Activated CD8-positive, alpha-beta T cell treated with anti-CD3 and anti-CD28 coated beads for 36 hours (primary cell): ENCODE measurements around the gene NFASC. TPM values are rescaled to one million over a fixed set of nuclear protein-coding genes. Genes with fewer than 3 reads are reported as not detected.

Source experiments
- ATAC-seq: fragments of 200-7000 bp; cut with Tn5 transposase; one replicate; pipeline ENCODE4 v1.10.0; 2021; ENCODE audit warnings: mild to moderate bottlenecking, moderate library complexity
- CTCF ChIA-PET: fragments of 350-600 bp; sonication (Branson Sonifier 250); formaldehyde crosslinking; loops from one replicate; lab custom pipeline; 2021; ENCODE audit warnings: antibody characterized with exemption; lab: Charles Lee
- POLR2A ChIA-PET: fragments of 350-600 bp; sonication (Branson Sonifier 250); formaldehyde crosslinking; loops from one replicate; lab custom pipeline; 2021; ENCODE audit warnings: antibody characterized with exemption; lab: Charles Lee
- DNase-seq: peaks from one replicate; pipeline ENCODE4 v3.0.0-alpha.2; 2020
- H3K27ac Mint-ChIP-seq: one replicate; pipeline ENCODE4 v1.8.0; 2021; ENCODE audit warnings: mild to moderate bottlenecking, mixed read lengths
- H3K27me3 Mint-ChIP-seq: one replicate; pipeline ENCODE4 v1.8.0; 2021; ENCODE audit warnings: mixed read lengths
- H3K36me3 Mint-ChIP-seq: one replicate; pipeline ENCODE4 v1.8.0; 2021; ENCODE audit warnings: low read depth, mixed read lengths
- H3K4me1 Mint-ChIP-seq: one replicate; pipeline ENCODE4 v1.8.0; 2021; ENCODE audit warnings: low read depth, mixed read lengths
- H3K4me3 Mint-ChIP-seq: one replicate; pipeline ENCODE4 v1.8.0; 2021; ENCODE audit warnings: mild to moderate bottlenecking, moderate library complexity, mixed read lengths
- H3K9me3 Mint-ChIP-seq: one replicate; pipeline ENCODE4 v1.8.0; 2021; ENCODE audit warnings: mixed read lengths
- intact Hi-C: fragments of 100-400 bp; cut with micrococcal nuclease; formaldehyde crosslinking; loops from one replicate; pipeline ENCODE4 v1.10.0; 2022
- total RNA-seq, 2 experiments: library from RNA; stranded (reverse); gene quantifications; one replicate each; pipeline ENCODE4 v1.2.3, GENCODE V29; 2021
- TF ChIP-seq, protein P1 (sequence below): fragments of 200-600 bp; IDR thresholded peaks from one replicate; pipeline ENCODE4 v1.8.0; 2022; ENCODE audit warnings: antibody characterized with exemption, mild to moderate bottlenecking

Gene NFASC
- total RNA-seq, 2 experiments from 2014 or later, result not detected

DNA sequence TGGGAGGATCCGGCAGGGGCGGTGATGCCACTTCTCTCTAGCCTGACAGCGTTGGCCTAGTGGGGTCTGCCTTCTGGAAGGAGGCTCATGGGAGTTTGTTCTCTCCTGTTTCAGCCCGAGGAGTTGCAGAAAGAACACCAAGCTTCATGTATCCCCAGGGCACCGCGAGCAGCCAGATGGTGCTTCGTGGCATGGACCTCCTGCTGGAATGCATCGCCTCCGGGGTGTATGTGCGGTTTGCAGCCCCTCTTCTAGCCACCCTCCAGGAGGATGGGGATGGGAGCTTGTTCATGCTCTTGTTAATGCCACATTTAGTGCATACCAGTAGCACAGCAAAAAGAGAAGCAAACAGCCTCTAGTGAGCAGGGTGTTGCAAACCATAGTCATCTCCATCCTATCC, 97.5 kb downstream of the NFASC start:
- TF ChIP-seq, protein P1, sequence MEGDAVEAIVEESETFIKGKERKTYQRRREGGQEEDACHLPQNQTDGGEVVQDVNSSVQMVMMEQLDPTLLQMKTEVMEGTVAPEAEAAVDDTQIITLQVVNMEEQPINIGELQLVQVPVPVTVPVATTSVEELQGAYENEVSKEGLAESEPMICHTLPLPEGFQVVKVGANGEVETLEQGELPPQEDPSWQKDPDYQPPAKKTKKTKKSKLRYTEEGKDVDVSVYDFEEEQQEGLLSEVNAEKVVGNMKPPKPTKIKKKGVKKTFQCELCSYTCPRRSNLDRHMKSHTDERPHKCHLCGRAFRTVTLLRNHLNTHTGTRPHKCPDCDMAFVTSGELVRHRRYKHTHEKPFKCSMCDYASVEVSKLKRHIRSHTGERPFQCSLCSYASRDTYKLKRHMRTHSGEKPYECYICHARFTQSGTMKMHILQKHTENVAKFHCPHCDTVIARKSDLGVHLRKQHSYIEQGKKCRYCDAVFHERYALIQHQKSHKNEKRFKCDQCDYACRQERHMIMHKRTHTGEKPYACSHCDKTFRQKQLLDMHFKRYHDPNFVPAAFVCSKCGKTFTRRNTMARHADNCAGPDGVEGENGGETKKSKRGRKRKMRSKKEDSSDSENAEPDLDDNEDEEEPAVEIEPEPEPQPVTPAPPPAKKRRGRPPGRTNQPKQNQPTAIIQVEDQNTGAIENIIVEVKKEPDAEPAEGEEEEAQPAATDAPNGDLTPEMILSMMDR, result no peak
- peaks cover 6% of the 10 kb centered on the region for H3K27me3 Mint-ChIP-seq
- no peak overlapping the region for H3K27ac Mint-ChIP-seq
- ChIA-PET POLR2A (no interaction called here), CTCF (interaction anchor here (1.6 to 4.2 kb wide), 2 partner anchors 9 to 94 kb away, joined by 6 to 16 read pairs; no protein-coding TSS in a partner anchor)
- intact Hi-C loops, result no loop called here
- ATAC-seq (no peak), DNase-seq (no peak)
- no peaks in the 10 kb centered on the region for H3K9me3 Mint-ChIP-seq
- H3K36me3 Mint-ChIP-seq, result no peaks in the 10 kb centered on the region
- H3K4me1 Mint-ChIP-seq, result peaks cover 1% of the 10 kb centered on the region
- H3K4me3 Mint-ChIP-seq, result no peak overlapping the region

DNA sequence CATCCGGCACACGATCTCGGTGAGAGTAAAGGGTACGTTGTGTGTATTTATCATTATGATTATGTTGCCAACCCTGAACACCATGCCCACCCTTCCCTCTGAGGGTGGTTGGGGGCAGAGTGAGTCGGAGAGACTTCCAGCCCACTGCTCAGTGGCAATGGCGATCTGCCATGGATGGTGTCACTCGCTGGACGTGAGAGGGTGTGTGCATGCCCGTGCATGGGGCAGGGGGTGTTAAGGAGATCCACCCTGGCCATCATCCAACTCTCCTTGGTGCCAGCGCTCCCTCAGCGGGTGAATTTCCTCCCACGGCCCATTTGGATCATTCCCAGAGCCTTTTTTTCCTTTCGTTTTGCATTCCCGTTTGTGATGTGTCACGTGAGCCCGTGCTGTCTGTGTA, 98.3 kb downstream of the NFASC start:
- ATAC-seq, result no peak
- Mint-ChIP-seq H3K27ac (no peak overlapping the region), H3K27me3 (peaks cover 9% of the 10 kb centered on the region), H3K9me3 (no peaks in the 10 kb centered on the region), H3K36me3 (no peaks in the 10 kb centered on the region), H3K4me1 (peaks cover 1% of the 10 kb centered on the region), H3K4me3 (no peak overlapping the region)
- TF ChIP-seq, protein P1, result no peak
- intact Hi-C loops, result no loop called here
- ChIA-PET CTCF (no interaction called here), POLR2A (no interaction called here)
- DNase-seq, result no peak

DNA sequence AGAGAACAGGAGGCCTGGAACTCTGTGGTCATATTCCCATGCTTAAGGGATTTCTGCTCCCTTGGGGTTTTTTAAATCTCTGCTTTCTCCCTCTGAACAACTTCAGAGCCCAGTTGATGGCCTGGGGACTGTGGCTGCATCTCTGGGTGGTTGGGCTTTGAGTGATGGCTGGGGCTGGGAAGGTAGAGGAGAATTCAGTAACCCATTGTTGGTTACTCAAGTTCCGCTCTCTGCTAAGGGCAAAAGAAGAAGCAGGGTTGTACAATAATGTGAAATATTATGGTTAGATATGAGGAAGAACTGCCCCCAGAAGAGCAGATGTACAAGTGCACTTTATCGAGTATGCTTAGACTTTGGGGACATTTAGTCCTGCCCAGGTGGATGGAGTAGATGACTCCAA, 100.3 kb downstream of the NFASC start:
- ChIA-PET POLR2A (no interaction called here), CTCF (no interaction called here)
- Mint-ChIP-seq H3K4me3 (no peak overlapping the region), H3K36me3 (no peaks in the 10 kb centered on the region), H3K27me3 (peaks cover 8% of the 10 kb centered on the region), H3K9me3 (no peaks in the 10 kb centered on the region), H3K27ac (no peak overlapping the region), H3K4me1 (peaks cover 1% of the 10 kb centered on the region)
- TF ChIP-seq, protein P1, result no peak
- intact Hi-C loops, result no loop called here
- DNase-seq, result no peak
- ATAC-seq, result no peak

DNA sequence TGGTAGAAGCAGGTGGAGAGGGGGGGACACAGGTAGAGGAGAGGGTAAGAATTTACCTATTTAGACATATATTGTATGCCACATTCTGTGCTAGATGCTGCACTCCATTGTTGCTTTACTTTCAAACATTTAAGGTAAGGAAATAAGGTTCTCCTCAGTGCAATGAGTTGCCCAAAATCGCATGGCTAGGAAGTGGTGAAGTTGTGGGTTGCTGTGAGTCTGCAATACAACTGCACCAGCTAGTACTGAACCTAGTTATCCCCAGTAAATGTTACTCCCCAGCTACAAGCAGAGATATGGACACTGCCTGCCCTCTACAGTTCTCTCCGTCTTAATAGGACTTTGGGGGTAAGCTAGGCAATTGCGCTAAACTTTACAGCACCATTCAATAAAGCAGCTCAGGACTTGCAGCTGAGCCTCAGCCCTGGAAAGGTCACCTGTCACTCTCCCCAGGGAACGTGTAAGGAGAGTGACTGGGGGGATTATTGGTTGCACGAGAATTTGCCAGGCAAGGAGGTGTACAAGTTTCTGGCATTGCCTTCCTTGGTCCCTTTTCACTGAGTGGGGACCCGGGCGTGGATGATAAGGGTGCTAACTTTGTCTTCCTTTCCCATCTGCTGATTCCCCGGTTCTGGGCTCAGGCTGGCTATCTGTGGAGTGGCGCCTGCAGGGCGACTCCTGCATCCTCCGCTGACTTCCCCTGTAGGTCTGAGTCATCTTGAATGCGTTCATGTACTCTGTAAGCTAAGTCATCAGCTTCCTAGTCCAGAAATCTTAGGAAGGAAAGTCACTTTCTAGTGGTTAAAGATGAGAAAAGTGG, 101.1 kb downstream of the NFASC start:
- peaks cover 8% of the 10 kb centered on the region for H3K27me3 Mint-ChIP-seq
- ChIA-PET POLR2A (no interaction called here), CTCF (interaction anchor here (1.5 to 6.7 kb wide), 3 partner anchors 17 to 164 kb away, joined by 4 to 71 read pairs (median 9); no protein-coding TSS in a partner anchor)
- H3K9me3 Mint-ChIP-seq, result no peaks in the 10 kb centered on the region
- no peaks in the 10 kb centered on the region for H3K36me3 Mint-ChIP-seq
- peaks cover 1% of the 10 kb centered on the region for H3K4me1 Mint-ChIP-seq
- TF ChIP-seq, protein P1, result no peak
- intact Hi-C loops, result no loop called here
- no peak overlapping the region for H3K27ac Mint-ChIP-seq
- DNase-seq (no peak), ATAC-seq (no peak)
- H3K4me3 Mint-ChIP-seq, result no peak overlapping the region

DNA sequence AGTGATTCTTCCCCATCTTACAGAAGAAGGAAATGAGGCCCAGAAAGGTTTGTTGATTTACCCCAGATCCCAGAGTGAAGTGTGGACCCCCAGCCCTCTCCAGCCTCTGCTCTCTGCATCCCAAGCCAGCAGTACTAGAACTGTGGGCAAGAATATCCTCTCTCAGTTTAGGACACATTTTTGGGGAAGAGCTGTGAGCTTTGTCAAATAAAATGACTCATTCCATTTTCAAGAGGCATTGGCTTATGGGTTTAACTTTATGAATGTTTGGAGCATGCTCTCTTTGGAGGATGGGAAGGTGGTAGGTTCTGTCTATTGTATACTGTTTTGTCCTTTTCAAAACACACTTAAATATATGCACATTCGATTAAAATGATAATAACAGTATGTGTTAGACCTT, 101.8 kb downstream of the NFASC start:
- no peaks in the 10 kb centered on the region for H3K36me3 Mint-ChIP-seq
- ChIA-PET POLR2A (interaction anchor here (0.6 kb wide), 1 partner anchor 688 kb away, joined by 3 read pairs; no protein-coding TSS in a partner anchor), CTCF (interaction anchor here (1.5 to 6.7 kb wide), 3 partner anchors 17 to 165 kb away, joined by 4 to 71 read pairs (median 9); no protein-coding TSS in a partner anchor)
- TF ChIP-seq, protein P1, result no peak
- peaks cover 1% of the 10 kb centered on the region for H3K4me1 Mint-ChIP-seq
- peaks cover 8% of the 10 kb centered on the region for H3K27me3 Mint-ChIP-seq
- DNase-seq (no peak), ATAC-seq (no peak)
- no peak overlapping the region for H3K27ac Mint-ChIP-seq
- no peak overlapping the region for H3K4me3 Mint-ChIP-seq
- H3K9me3 Mint-ChIP-seq, result no peaks in the 10 kb centered on the region
- intact Hi-C loops, result no loop called here
